NCI-H2196 treated with DMSO at 0.1 percent for 48 hours (cell line): ENCODE measurements around the gene ADGRG2.

Experiments used
- DNase-seq: peaks from one replicate; lab custom pipeline; 2025; ENCODE audit not compliant: unreplicated experiment; lab: John Stamatoyannopoulos, UW

Gene ADGRG2, protein sequence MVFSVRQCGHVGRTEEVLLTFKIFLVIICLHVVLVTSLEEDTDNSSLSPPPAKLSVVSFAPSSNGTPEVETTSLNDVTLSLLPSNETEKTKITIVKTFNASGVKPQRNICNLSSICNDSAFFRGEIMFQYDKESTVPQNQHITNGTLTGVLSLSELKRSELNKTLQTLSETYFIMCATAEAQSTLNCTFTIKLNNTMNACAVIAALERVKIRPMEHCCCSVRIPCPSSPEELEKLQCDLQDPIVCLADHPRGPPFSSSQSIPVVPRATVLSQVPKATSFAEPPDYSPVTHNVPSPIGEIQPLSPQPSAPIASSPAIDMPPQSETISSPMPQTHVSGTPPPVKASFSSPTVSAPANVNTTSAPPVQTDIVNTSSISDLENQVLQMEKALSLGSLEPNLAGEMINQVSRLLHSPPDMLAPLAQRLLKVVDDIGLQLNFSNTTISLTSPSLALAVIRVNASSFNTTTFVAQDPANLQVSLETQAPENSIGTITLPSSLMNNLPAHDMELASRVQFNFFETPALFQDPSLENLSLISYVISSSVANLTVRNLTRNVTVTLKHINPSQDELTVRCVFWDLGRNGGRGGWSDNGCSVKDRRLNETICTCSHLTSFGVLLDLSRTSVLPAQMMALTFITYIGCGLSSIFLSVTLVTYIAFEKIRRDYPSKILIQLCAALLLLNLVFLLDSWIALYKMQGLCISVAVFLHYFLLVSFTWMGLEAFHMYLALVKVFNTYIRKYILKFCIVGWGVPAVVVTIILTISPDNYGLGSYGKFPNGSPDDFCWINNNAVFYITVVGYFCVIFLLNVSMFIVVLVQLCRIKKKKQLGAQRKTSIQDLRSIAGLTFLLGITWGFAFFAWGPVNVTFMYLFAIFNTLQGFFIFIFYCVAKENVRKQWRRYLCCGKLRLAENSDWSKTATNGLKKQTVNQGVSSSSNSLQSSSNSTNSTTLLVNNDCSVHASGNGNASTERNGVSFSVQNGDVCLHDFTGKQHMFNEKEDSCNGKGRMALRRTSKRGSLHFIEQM

DNA sequence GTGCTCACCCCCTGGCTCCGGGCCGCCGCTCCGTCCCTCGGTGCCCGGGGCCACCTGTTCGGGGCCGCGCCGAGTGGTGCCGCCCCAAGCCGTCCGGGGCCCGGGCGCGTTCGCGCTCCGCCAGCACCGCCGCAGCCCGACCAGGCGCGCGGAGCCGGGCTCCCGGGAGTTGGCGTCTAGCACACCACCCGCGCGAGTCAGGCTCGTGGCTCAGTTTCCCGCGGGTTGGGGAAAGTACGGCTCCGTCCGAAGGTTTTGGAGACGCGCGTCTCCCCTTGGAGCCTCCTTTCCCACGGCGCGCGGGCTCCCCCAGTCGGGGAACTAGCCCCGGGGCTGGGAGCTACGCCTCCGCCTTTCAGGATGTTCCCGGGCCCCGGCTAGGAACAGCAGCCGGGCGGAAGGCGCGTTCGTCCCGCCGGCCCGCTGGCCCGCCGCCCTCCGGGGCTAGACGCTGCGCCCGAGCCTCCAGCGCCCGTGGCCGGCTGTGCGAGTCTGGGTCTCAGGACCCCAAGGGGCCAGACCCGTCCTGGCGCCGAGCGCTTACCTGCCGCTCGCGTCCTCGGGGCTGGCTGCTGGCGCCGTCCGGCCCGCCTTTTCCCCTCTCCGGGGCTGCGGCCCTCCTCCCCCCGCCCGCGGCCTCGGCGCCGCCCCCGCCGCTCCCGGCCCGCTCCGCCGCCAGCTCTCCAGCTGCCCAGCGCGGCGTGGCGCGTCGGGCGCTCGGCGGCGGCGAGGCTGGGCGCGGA lies at the start of gene ADGRG2:
Gene ADGRG2 (minus strand): TSS at position 571 of the 743 bp plus-strand sequence. CDS start 53,634 bp downstream, outside the sequence.
- DNase-seq, result no peak

DNA sequence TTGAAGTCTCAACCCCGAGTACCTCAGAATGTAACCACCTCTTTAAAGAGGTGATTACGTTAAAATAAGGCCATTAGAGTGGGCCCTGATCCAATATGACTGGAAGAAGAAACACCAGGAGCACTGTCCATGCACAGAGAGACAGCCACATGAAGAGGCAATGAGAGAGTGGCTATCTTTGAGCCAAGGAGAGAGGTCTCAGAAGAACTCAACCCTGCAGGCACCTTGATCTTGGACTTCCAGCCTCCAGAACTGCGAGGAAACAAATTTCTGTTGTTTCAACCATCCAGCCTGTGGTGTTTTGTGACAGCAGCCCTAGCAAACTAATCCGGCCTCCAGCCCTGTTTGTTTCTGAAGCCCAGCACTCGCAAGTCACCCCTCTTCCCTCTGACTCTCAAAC lies 46.3 kb upstream of the ADGRG2 start:
- DNase-seq, result no peak

GRCh38 chrX:19162851-19163250 lies 40.6 kb upstream of the ADGRG2 start:
- DNase-seq, result no peak

GRCh38 chrX:19156186-19156585 lies 33.9 kb upstream of the ADGRG2 start:
- DNase-seq, result no peak

DNA sequence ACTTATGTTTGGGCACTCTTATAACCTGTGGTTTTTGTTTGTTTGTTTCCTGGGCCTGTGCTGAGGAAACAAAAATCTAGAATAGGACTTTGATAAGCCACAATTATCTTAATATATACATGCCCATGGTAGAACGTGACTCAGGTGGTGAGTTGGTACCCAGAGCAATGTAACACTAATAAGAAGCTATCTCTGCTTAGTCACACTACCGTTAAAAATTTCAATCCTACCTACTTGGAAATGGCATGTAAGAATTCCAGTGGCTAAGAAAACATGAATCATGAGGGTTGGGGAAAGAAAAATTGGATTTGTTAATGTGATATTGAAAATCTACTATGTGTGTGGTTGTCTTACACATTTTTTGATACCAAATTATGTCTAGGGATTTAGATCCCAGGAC lies 30.5 kb upstream of the ADGRG2 start:
- no peak for DNase-seq

- DNase-seq, result no peak
These were observed 14.8 kb upstream of the ADGRG2 start for GRCh38 chrX:19137067-19137466.

GRCh38 chrX:19133784-19134183 lies 11.5 kb upstream of the ADGRG2 start:
- DNase-seq, result no peak

- no peak for DNase-seq
These were observed 11.0 kb upstream of the ADGRG2 start for GRCh38 chrX:19133231-19133630.

DNA sequence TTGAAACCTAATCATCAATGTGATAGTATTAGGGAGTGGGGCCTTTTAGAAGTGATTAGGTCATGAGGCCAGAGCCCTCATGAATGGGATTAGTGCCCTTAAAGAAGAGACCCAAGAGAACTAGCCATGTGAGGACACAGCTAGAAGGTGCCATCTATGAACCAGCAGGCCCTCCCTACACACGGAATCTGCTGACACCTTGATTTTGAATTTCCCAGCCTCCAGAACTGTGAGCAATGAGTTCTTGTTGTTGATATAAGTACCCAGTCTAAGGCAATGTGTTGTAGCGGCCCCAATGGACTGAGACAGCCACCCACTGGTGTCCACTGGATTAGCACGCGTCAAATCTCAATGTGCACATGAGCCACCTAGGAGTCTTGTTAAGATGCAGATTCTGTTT lies 8.4 kb upstream of the ADGRG2 start:
- DNase-seq, result no peak

DNA sequence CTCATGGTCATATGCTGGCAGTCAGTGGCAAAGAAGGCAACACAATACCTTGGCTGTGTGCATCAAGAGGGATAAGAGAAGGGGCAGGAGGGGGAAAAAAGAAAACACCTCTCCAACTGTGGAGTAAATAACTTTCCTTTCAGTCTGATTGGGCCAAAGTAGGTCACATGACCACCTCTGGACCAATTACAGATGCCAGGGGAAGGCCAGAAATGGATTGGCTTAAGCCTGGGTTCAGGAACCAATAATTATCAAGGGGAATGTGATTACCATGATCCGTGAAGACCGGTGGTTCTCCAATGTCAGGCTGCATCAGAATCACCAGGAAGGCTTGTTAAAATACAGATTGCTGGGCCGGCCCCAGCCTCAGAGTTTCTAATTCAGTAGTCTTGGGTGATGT lies 7.4 kb upstream of the ADGRG2 start:
- no peak for DNase-seq

- no peak for DNase-seq
These were observed 5.4 kb upstream of the ADGRG2 start for GRCh38 chrX:19127649-19128168.

GRCh38 chrX:19122641-19123009 lies 357 bp upstream of the ADGRG2 start:
- DNase-seq, result no peak

- DNase-seq, result no peak
These were observed 802 bp downstream of the ADGRG2 start for GRCh38 chrX:19121466-19121865.

DNA sequence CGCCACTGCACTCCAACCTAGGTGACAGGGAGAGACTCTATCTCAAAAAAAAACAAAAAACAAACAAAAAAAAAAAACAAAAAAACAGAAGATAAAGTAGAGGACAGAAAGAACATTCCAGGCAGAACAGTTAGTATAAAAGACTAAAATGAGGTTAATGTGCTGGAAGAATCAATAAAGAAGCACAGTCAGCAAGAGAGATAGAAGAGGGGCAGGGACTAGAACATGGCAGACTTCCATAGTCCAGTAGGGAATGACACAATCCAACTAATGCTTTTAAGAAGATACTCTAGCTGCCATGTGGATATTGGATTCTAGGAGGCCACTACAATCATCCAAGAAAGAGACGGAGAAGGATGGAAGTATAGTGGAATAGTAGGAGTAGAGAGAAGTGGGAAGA lies 11.6 kb downstream of the ADGRG2 start:
- DNase-seq, result no peak

GRCh38 chrX:19107035-19107434 lies 15.2 kb downstream of the ADGRG2 start:
- no peak for DNase-seq

DNA sequence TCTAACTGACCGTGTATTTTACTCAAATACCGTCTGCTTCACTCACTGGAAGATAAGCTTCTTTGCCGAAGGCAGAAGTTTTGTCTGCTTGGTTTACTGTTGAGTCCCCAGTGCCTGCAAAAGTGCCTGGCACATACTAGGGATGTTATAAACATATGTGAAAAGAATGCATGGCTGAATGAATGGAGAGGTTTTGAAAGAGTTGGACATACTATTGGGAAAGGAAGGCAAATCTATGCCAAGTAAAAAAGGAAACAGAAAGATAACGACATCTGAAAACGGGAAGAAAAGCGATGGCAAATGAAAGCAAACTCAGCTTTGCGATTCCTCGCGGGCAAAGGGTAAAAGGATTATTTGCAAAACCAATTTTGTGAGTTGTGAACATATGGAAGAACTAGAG lies 21.7 kb downstream of the ADGRG2 start:
- no peak for DNase-seq

DNA sequence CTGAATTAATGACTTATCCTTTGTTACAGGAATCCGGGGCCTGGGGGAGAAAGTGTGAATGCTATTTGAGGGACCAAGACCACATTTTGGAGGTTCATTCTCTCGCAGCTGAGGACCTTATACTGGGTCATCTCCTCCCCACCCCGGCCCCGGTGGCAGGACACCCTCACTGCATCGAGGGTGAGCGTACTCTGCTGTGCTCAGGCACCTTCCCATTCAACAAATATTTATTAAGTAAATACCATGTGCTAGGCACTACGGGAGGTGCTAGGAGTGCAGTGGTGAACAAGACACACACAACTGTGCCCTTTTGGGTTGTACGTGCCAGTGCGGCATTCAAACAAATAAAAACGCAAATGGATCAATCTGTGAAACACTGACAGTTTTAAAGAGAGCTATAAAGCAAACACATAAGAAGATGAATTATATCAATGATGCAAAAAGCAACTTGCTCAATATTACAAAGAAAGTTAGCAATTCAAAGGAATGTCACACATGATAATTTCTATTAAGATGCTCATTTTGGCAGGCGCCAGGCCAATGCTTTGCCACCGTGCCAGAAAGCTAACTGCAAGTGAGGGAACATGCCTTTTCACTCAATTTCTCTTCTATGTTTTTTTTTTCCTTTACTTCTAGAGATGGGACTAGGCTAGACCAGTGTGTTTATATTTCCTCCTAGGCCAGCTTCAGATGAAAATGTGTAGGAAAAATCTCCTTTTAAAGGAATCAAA lies 24.6 kb downstream of the ADGRG2 start:
- DNase-seq, result no peak

- no peak for DNase-seq
These were observed 25.7 kb downstream of the ADGRG2 start for GRCh38 chrX:19096586-19096985.

GRCh38 chrX:19094654-19095053 lies 27.6 kb downstream of the ADGRG2 start:
- no peak for DNase-seq

- DNase-seq, result no peak
These were observed 30.7 kb downstream of the ADGRG2 start for GRCh38 chrX:19091596-19091995.
